ENCODE data around the gene SSH2. TPM values are rescaled to one million over a fixed set of nuclear protein-coding genes. Genes with fewer than 3 reads are reported as not detected.

SSH2 gene
- total and polyA plus RNA-seq, 2 of the 13 experiments (the other 11 are each of a cell fraction or from before 2014, with no cell fraction given) = 6.0 to 6.4 TPM

- Histone ChIP-seq H3K9ac (ENCODE audit: insufficient read depth, low read depth, low read length) (no peak overlapping the region), H3K79me2 (ENCODE audit: insufficient read depth, low read length) (no peaks in the 10 kb centered on the region), H3K36me3 (replicated peaks in 1 of 2; ENCODE audit: control insufficient read depth in 1 of 2, insufficient read depth in 2 of 2, low read length in 2 of 2) (peaks cover 7 to 19% of the 10 kb centered on the region in 2 experiments; a peak in 4 of 5 replicates), H3K4me3 (replicated peaks in 1 of 3; ENCODE audit: insufficient read depth in 1 of 3, low read depth in 2 of 3, low read length in 3 of 3) (no peak overlapping the region), H3K27me3 (ENCODE audit: control insufficient read depth in 1 of 2, insufficient read depth in 2 of 2, low read length in 2 of 2) (no peaks in the 10 kb centered on the region; a peak in 1 of 5 replicates), H3K4me1 (ENCODE audit: insufficient read depth, low read length) (peaks cover 8% of the 10 kb centered on the region), H3K27ac (ENCODE audit: extremely low read length, insufficient read depth, low read length) (no peak overlapping the region), H4K20me1 (ENCODE audit: insufficient read depth, low read length) (no peaks in the 10 kb centered on the region), H3K4me2 (ENCODE audit: low read depth, low read length) (no peak overlapping the region), H2AFZ (ENCODE audit: low read length) (no peak overlapping the region), H3K9me3 (ENCODE audit: low read length) (no peaks in the 10 kb centered on the region)
- no peak for TF ChIP-seq KLF13 (CRISPR knock-in tag; IDR thresholded peaks at IDR 0.05)
- no peak for TF ChIP-seq ZNF225 (CRISPR knock-in tag; IDR thresholded peaks at IDR 0.05)
- TF ChIP-seq ZZZ3 (CRISPR knock-in tag; IDR thresholded peaks at IDR 0.05; ENCODE audit: borderline replicate concordance) = no peak
- TF ChIP-seq FOXP1 (IDR thresholded peaks at IDR 0.05) = no peak
- TF ChIP-seq FOXP1 (CRISPR knock-in tag; IDR thresholded peaks at IDR 0.05) = no peak
- TF ChIP-seq ZNF674 (CRISPR knock-in tag; IDR thresholded peaks at IDR 0.05; ENCODE audit: low read depth) = no peak
- TF ChIP-seq CEBPZ (IDR thresholded peaks at IDR 0.05; ENCODE audit: low read length) = no peak
- no peak for TF ChIP-seq DNMT3B (CRISPR knock-in tag; conservative IDR thresholded peaks at IDR 0.05)
- no peak for TF ChIP-seq PAX8 (CRISPR knock-in tag; IDR thresholded peaks at IDR 0.05; ENCODE audit: borderline replicate concordance)
- TF ChIP-seq ZNF567 (CRISPR knock-in tag; IDR thresholded peaks at IDR 0.05; ENCODE audit: borderline replicate concordance) = no peak
- no peak for TF ChIP-seq SNAI1 (CRISPR knock-in tag; IDR thresholded peaks at IDR 0.05; ENCODE audit: borderline replicate concordance)
- no peak for TF ChIP-seq KLF16 (CRISPR knock-in tag; IDR thresholded peaks at IDR 0.05)
- no peak for TF ChIP-seq FOXP4 (CRISPR knock-in tag; IDR thresholded peaks at IDR 0.05)
- TF ChIP-seq GATA4 (IDR thresholded peaks at IDR 0.05; ENCODE audit: borderline replicate concordance, low read depth) = no peak
- no peak for TF ChIP-seq ZNF383 (CRISPR knock-in tag; IDR thresholded peaks at IDR 0.05; ENCODE audit: borderline replicate concordance)
- intact Hi-C loops (cut with micrococcal nuclease; ENCODE audit: unreplicated experiment) (no loop called here), in situ Hi-C loops (cut with HindIII; ENCODE audit: extremely low pct_ligation_motif_present, low pct_unique_long_range_greater_than_20kb) (loop anchor here (10.0 kb wide), 1 partner anchor 147 kb away; no protein-coding TSS in a partner anchor)
- POLR2A ChIA-PET = interaction anchor here (1.2 kb wide), 1 partner anchor 13 kb away, joined by 3 read pairs; no protein-coding TSS in a partner anchor
- no peak for ATAC-seq
- CTCF ChIA-PET (ENCODE audit: low intra/inter-chr PET ratio, low total read pairs) = no interaction called here
- no peak for FAIRE-seq
- DNase-seq (ENCODE audit: low spot score) = no peak
- BruUV-seq (replicated peaks) = no TSS peak
- 88% methylated on average over 1 of the region's 1 CpG for WGBS (ENCODE audit: low lambda C conversion rate)
Measured at GRCh38 chr17:29627951-29628350, 302.1 kb downstream of the SSH2 start.

Measured in HepG2 (cell line).